HepG2 (cell line): ENCODE measurements around the gene OR6C2. TPM values are rescaled to one million over a fixed set of nuclear protein-coding genes. Genes with fewer than 3 reads are reported as not detected.

Experiments
- ATAC-seq: fragments of 200-7000 bp; cut with Tn5 transposase; 3 replicates; pipeline ENCODE4 v1.9.1; 2020; ENCODE audit warnings: mild to moderate bottlenecking, moderate library complexity
- BruUV-seq: library from RNA; stranded (reverse); fragments of 400-500 nt; replicated peaks from 2 replicates; lab custom pipeline; 2021; lab: Mats Ljungman, UMichigan
- CTCF ChIA-PET: fragments of 300-600 bp; formaldehyde crosslinking; extraction: SDS; loops from one replicate; lab custom pipeline; 2021; ENCODE audit warnings: low total read pairs, inconsistent platforms, low intra/inter-chr PET ratio; lab: Yijun Ruan, JAX
- POLR2A ChIA-PET: fragments of 350-600 bp; sonication (Branson Sonifier 250); formaldehyde crosslinking; loops from one replicate; lab custom pipeline; 2020; ENCODE audit warnings: antibody characterized with exemption, inconsistent platforms; lab: Yijun Ruan, JAX
- DNase-seq: peaks from one replicate; pipeline ENCODE4 v3.0.0-alpha.2; 2015; ENCODE audit warnings: low spot score
- FAIRE-seq: peaks from 3 replicates; lab custom pipeline; 2011; peaks lifted over from hg19 to GRCh38; lab: Jason Lieb, UNC
- H2AFZ ChIP-seq: one replicate; pipeline ENCODE4 v1.6.1; 2011; ENCODE audit warnings: low read length, inconsistent platforms
- H3K27ac ChIP-seq: fragments of 300-600 bp; 3 replicates; pipeline ENCODE4 v1.8.0; 2011; ENCODE audit warnings: mixed run types, mild to moderate bottlenecking, mixed read lengths, low read length, inconsistent platforms; ENCODE audit not compliant: insufficient read depth; ENCODE audit errors: extremely low read length
- H3K27me3 ChIP-seq, 2 experiments: fragments of 200-600 bp in 1 of 2; 2 replicates in 1 of 2; 3 replicates in 1 of 2; pipeline versions ENCODE4 v1.6.0 to v1.8.0; 2011; ENCODE audit warnings: low read length in 2 of 2, mild to moderate bottlenecking in 2 of 2, moderate library complexity in 2 of 2, inconsistent platforms in 1 of 2; ENCODE audit not compliant: insufficient read depth in 2 of 2, control insufficient read depth in 1 of 2
- H3K36me3 ChIP-seq, 2 experiments: fragments of 200-600 bp in 1 of 2; replicated peaks in 1 of 2; 2 replicates in 1 of 2; 3 replicates in 1 of 2; pipeline versions ENCODE4 v1.5.1 to v1.8.0; 2011; ENCODE audit warnings: low read length in 2 of 2, inconsistent platforms in 1 of 2; ENCODE audit not compliant: insufficient read depth in 2 of 2, control insufficient read depth in 1 of 2
- H3K4me1 ChIP-seq: 2 replicates; pipeline ENCODE4 v1.5.1; 2012; ENCODE audit warnings: low read length, inconsistent platforms; ENCODE audit not compliant: insufficient read depth
- H3K4me2 ChIP-seq: 2 replicates; pipeline ENCODE4 v1.6.0; 2011; ENCODE audit warnings: low read depth, low read length, inconsistent platforms
- H3K4me3 ChIP-seq, 3 experiments: fragments of 200-600 bp in 1 of 3; sonication (generic), shearing (Covaris generic) in 1 of 3; replicated peaks in 1 of 3; 2 replicates each; pipeline ENCODE4 v1.5.1; 2011 to 2016; ENCODE audit warnings: low read length in 3 of 3, inconsistent platforms in 2 of 3, low read depth in 2 of 3, mild to moderate bottlenecking in 2 of 3, control low read depth in 1 of 3, mixed read lengths in 1 of 3; ENCODE audit not compliant: insufficient read depth in 1 of 3
- H3K79me2 ChIP-seq: one replicate; pipeline ENCODE4 v1.6.1; 2011; ENCODE audit warnings: low read length, inconsistent platforms; ENCODE audit not compliant: insufficient read depth
- H3K9ac ChIP-seq: 2 replicates; pipeline ENCODE4 v1.6.0; 2011; ENCODE audit warnings: mild to moderate bottlenecking, low read depth, low read length, inconsistent platforms; ENCODE audit not compliant: insufficient read depth
- H3K9me3 ChIP-seq: 2 replicates; pipeline ENCODE4 v1.5.1; 2012; ENCODE audit warnings: mild to moderate bottlenecking, low read length
- H4K20me1 ChIP-seq: 2 replicates; pipeline ENCODE4 v1.6.0; 2011; ENCODE audit warnings: inconsistent platforms, mild to moderate bottlenecking, low read length, moderate library complexity; ENCODE audit not compliant: insufficient read depth
- PBX2 ChIP-seq: IDR thresholded peaks from 2 replicates; pipeline ENCODE4 v1.6.1; 2016; ENCODE audit warnings: control low read depth
- REL ChIP-seq: sonication (generic); formaldehyde crosslinking; conservative IDR thresholded peaks from 2 replicates; pipeline ENCODE4 v1.8.0; 2022; ENCODE audit warnings: mild to moderate bottlenecking, missing genetic modification reagents, moderate library complexity
- SMAD1 ChIP-seq: sonication (generic); formaldehyde crosslinking; IDR thresholded peaks from 2 replicates; pipeline ENCODE4 v1.4.0; 2020; ENCODE audit warnings: missing genetic modification reagents, low read depth, mild to moderate bottlenecking, borderline replicate concordance
- SP2 ChIP-seq: sonication (generic); formaldehyde crosslinking; IDR thresholded peaks from 2 replicates; pipeline ENCODE4 v1.5.1; 2020; ENCODE audit warnings: mild to moderate bottlenecking, missing genetic modification reagents
- ZNF180 ChIP-seq: sonication (generic); formaldehyde crosslinking; IDR thresholded peaks from 2 replicates; pipeline ENCODE4 v1.4.0; 2020; ENCODE audit warnings: low read depth, missing genetic modification reagents, borderline replicate concordance
- ZNF431 ChIP-seq: sonication (generic); formaldehyde crosslinking; IDR thresholded peaks from 2 replicates; pipeline ENCODE4 v1.9.0; 2022; ENCODE audit warnings: missing genetic modification reagents, low read depth, mild to moderate bottlenecking, borderline replicate concordance
- ZNF724P ChIP-seq: sonication (generic); formaldehyde crosslinking; IDR thresholded peaks from 2 replicates; pipeline ENCODE4 v1.8.0; 2022; ENCODE audit warnings: missing genetic modification reagents, borderline replicate concordance
- ZNF75D ChIP-seq: sonication (generic); formaldehyde crosslinking; IDR thresholded peaks from 2 replicates; pipeline ENCODE4 v1.8.1; 2023; ENCODE audit warnings: missing genetic modification reagents, mild to moderate bottlenecking, borderline replicate concordance
- ZSCAN29 ChIP-seq: sonication (generic); formaldehyde crosslinking; conservative IDR thresholded peaks from 2 replicates; pipeline ENCODE4 v1.4.0; 2020; ENCODE audit warnings: mild to moderate bottlenecking, missing genetic modification reagents
- WGBS: methylation state at CpG from one replicate; pipeline ENCODE4 v1.1.6; 2017; ENCODE audit warnings: low lambda C conversion rate; 5-methylcytosine and 5-hydroxymethylcytosine counted together
- in situ Hi-C: cut with HindIII; loops from 2 replicates; pipeline ENCODE4 v1.10.0; 2017; ENCODE audit warnings: low pct_unique_long_range_greater_than_20kb; ENCODE audit not compliant: extremely low pct_ligation_motif_present
- intact Hi-C: fragments of 100-400 bp; cut with micrococcal nuclease; formaldehyde crosslinking; loops from one replicate; pipeline ENCODE4 v1.10.0; 2022; ENCODE audit not compliant: unreplicated experiment
- polyA plus RNA-seq, 8 experiments: library from polyadenylated mRNA; depleted of rRNA in 3 of 8; stranded (reverse) in 7 of 8; unstranded in 1 of 8; fragments of >200 nt; fragmentation: Illumina TruSeq in 4 of 8; extraction: Trizol in 4 of 8; gene quantifications; 2 replicates each; pipeline versions ENCODE4 v1.2.1 to v1.2.3, GENCODE V29; 2011 to 2016; ENCODE audit warnings: low read depth in 4 of 8, missing spikeins in 1 of 8, mixed read lengths in 1 of 8; ENCODE audit not compliant: insufficient read depth in 1 of 8
- total RNA-seq, 5 experiments: library from RNA; depleted of rRNA; stranded (reverse); fragments of >200 nt; fragmentation: Illumina TruSeq; extraction: Trizol; gene quantifications; 2 replicates each; pipeline ENCODE4 v1.2.3, GENCODE V29; 2016; ENCODE audit warnings: low read depth in 1 of 5
- TF ChIP-seq, protein P1 (sequence below), 2 experiments: fragments of 450-650 bp in 1 of 2; sonication (generic) in 1 of 2; formaldehyde crosslinking; IDR thresholded peaks; 2 replicates each; pipeline versions ENCODE4 v1.5.0 to v1.8.0; 2020 to 2022; ENCODE audit warnings: mild to moderate bottlenecking in 1 of 2, missing genetic modification reagents in 1 of 2
- TF ChIP-seq, protein P2 (sequence below): sonication (generic); formaldehyde crosslinking; IDR thresholded peaks from 2 replicates; pipeline ENCODE4 v1.5.0; 2020; ENCODE audit warnings: mild to moderate bottlenecking, missing genetic modification reagents, moderate library complexity
- TF ChIP-seq, protein P3 (sequence below), 2 experiments: sonication (generic) in 1 of 2; formaldehyde crosslinking in 1 of 2; IDR thresholded peaks; 2 replicates each; pipeline versions ENCODE4 v1.4.0 to v1.6.1; 2018 to 2020; ENCODE audit warnings: missing genetic modification reagents in 2 of 2, borderline replicate concordance in 1 of 2, low read depth in 1 of 2, mild to moderate bottlenecking in 1 of 2, missing biosample characterization in 1 of 2

OR6C2 gene
- total and polyA plus RNA-seq, 2 of the 13 experiments (the other 11 are each of a cell fraction or from before 2014, with no cell fraction given) = not detected

DNA sequence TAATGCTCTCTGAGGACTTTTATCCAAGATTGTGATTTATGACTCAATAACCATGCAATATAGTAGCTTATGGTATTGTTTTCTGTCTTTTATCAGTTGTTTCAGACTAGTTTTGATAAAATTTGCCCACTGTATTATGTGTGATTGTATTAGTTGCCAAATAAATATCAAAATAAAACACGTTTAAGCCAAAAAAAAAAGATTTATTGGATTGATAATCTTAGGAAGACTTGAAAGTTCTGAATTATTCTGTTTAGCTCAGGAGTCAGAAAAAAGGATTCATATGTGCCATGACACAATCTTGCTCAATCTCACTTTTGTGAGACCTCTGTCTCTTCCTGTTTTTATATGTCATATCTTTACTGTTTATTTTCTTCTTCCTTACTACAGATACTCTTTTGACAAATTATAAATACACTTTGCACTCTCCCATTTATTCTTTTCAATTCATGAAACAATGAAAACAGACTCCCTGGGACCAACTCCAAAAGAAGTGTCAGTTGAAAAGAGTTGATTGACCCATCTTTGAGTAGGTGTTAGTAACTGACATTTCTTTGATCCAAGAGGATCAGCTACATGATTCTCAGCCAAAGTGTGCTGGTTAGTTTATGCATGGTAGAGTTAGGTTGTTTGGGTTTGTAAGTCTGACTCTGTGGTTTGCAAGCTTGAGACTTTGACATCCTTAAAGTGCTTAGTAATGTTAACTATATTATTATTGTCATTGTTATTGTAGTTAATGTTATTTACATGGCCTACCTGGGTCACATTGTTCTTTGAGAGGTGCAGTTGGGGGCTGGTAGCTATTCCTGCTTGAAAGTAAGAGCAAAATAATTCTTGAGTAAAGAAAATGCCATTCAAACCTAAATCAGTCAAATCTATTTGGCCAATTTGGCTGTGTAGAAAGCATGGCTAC is 15.3 kb upstream of the OR6C2 start:
- no peaks in the 10 kb centered on the region for H3K9me3 ChIP-seq
- DNase-seq (no peak), FAIRE-seq (no peak), ATAC-seq (no peak)
- CTCF ChIA-PET = no interaction called here
- WGBS = 2% methylated on average over 1 of the region's 1 CpG
- no peaks in the 10 kb centered on the region for H3K27me3 ChIP-seq
- BruUV-seq = no TSS peak
- intact Hi-C loops (no loop called here), in situ Hi-C loops (loop anchor here (25.0 kb wide), 1 partner anchor 241 kb away; no protein-coding TSS in a partner anchor)
- TF ChIP-seq SP2 (CRISPR knock-in tag) = no peak
- no peak for TF ChIP-seq ZNF180 (CRISPR knock-in tag)
- TF ChIP-seq ZSCAN29 (CRISPR knock-in tag) = no peak
- TF ChIP-seq ZNF431 (CRISPR knock-in tag) = no peak
- TF ChIP-seq, protein P1, sequence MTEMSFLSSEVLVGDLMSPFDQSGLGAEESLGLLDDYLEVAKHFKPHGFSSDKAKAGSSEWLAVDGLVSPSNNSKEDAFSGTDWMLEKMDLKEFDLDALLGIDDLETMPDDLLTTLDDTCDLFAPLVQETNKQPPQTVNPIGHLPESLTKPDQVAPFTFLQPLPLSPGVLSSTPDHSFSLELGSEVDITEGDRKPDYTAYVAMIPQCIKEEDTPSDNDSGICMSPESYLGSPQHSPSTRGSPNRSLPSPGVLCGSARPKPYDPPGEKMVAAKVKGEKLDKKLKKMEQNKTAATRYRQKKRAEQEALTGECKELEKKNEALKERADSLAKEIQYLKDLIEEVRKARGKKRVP (CRISPR knock-in tag; IDR thresholded peaks at IDR 0.05) = no peak
- TF ChIP-seq REL (CRISPR knock-in tag) = no peak
- TF ChIP-seq, protein P2, sequence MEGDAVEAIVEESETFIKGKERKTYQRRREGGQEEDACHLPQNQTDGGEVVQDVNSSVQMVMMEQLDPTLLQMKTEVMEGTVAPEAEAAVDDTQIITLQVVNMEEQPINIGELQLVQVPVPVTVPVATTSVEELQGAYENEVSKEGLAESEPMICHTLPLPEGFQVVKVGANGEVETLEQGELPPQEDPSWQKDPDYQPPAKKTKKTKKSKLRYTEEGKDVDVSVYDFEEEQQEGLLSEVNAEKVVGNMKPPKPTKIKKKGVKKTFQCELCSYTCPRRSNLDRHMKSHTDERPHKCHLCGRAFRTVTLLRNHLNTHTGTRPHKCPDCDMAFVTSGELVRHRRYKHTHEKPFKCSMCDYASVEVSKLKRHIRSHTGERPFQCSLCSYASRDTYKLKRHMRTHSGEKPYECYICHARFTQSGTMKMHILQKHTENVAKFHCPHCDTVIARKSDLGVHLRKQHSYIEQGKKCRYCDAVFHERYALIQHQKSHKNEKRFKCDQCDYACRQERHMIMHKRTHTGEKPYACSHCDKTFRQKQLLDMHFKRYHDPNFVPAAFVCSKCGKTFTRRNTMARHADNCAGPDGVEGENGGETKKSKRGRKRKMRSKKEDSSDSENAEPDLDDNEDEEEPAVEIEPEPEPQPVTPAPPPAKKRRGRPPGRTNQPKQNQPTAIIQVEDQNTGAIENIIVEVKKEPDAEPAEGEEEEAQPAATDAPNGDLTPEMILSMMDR = no peak
- TF ChIP-seq, protein P3, sequence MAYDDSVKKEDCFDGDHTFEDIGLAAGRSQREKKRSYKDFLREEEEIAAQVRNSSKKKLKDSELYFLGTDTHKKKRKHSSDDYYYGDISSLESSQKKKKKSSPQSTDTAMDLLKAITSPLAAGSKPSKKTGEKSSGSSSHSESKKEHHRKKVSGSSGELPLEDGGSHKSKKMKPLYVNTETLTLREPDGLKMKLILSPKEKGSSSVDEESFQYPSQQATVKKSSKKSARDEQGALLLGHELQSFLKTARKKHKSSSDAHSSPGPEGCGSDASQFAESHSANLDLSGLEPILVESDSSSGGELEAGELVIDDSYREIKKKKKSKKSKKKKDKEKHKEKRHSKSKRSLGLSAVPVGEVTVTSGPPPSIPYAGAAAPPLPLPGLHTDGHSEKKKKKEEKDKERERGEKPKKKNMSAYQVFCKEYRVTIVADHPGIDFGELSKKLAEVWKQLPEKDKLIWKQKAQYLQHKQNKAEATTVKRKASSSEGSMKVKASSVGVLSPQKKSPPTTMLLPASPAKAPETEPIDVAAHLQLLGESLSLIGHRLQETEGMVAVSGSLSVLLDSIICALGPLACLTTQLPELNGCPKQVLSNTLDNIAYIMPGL (CRISPR knock-in tag; IDR thresholded peaks at IDR 0.05; ENCODE audit: borderline replicate concordance in 1 of 2, low read depth in 1 of 2) = no peak
- no peak for TF ChIP-seq SMAD1 (CRISPR knock-in tag)
- no peak for TF ChIP-seq ZNF724P (CRISPR knock-in tag)
- no peak for TF ChIP-seq ZNF75D
- TF ChIP-seq PBX2 (CRISPR knock-in tag) = no peak
- H3K4me1 ChIP-seq = no peaks in the 10 kb centered on the region
- POLR2A ChIA-PET = no interaction called here
- no peak overlapping the region for H3K4me2 ChIP-seq
- no peaks in the 10 kb centered on the region for H3K36me3 ChIP-seq
- no peak overlapping the region for H3K27ac ChIP-seq
- no peaks in the 10 kb centered on the region for H4K20me1 ChIP-seq
- no peaks in the 10 kb centered on the region for H3K79me2 ChIP-seq
- no peak overlapping the region for H3K4me3 ChIP-seq
- no peak overlapping the region for H2AFZ ChIP-seq
- no peak overlapping the region for H3K9ac ChIP-seq
